Skeletal muscle tissue (tissue), 4 donors: ENCODE results near the gene MTX3. TPM values are rescaled to one million over a fixed set of nuclear protein-coding genes. Genes with fewer than 3 reads are reported as not detected.

Source experiments
- H3K27ac ChIP-seq: one replicate; pipeline ENCODE4 v1.7.0; 2013; ENCODE audit warnings: mild to moderate bottlenecking, low read depth, low read length, inconsistent platforms
- H3K27me3 ChIP-seq, 3 donors: one replicate each; pipeline ENCODE4 v1.7.0; 2013; ENCODE audit warnings: low read length in 3 of 3; ENCODE audit not compliant: control insufficient read depth in 3 of 3, insufficient read depth in 3 of 3
- H3K36me3 ChIP-seq, 3 donors: one replicate each; pipeline ENCODE4 v1.7.0; 2013; ENCODE audit warnings: low read length in 3 of 3; ENCODE audit not compliant: control insufficient read depth in 3 of 3, insufficient read depth in 3 of 3
- H3K4me1 ChIP-seq, 3 donors: one replicate each; pipeline ENCODE4 v1.7.0; 2013; ENCODE audit warnings: low read length in 3 of 3, mild to moderate bottlenecking in 3 of 3; ENCODE audit not compliant: control insufficient read depth in 3 of 3, insufficient read depth in 3 of 3
- H3K4me3 ChIP-seq, 3 donors: one replicate each; pipeline ENCODE4 v1.7.0; 2013; ENCODE audit warnings: low read length in 3 of 3
- H3K9ac ChIP-seq, 3 donors: one replicate each; pipeline ENCODE4 v1.7.0; 2013; ENCODE audit warnings: low read length in 3 of 3, mild to moderate bottlenecking in 3 of 3, moderate library complexity in 2 of 3, low read depth in 1 of 3
- H3K9me3 ChIP-seq, 3 donors: one replicate each; pipeline ENCODE4 v1.7.0; 2013; ENCODE audit warnings: low read length in 3 of 3; ENCODE audit not compliant: control insufficient read depth in 3 of 3
- total RNA-seq: library from RNA; depleted of rRNA; stranded (reverse); fragments of >200 nt; gene quantifications from one replicate; pipeline ENCODE4 v1.2.3, GENCODE V29; 2014
- donor health status: Osteomylitis.

MTX3 gene
- total RNA-seq = 10.4 TPM

- Histone ChIP-seq H3K9ac (peak within 1 kb of the TSS; percentile 82 to 89 (median 82)), H3K9me3 (no peaks in the 10 kb centered on the region), H3K27me3 (no peaks in the 10 kb centered on the region), H3K36me3 (peaks cover 8 to 14% (median 13%) of the 10 kb centered on the region in 3 donors), H3K27ac (peak within 1 kb of the TSS; percentile 48), H3K4me1 (peaks cover 7 to 15% (median 10%) of the 10 kb centered on the region in 3 donors), H3K4me3 (peak within 1 kb of the TSS; percentile 86 to 92 (median 87))
These were observed at the start of gene MTX3 for GRCh38 chr5:79990598-79991507. TSS of gene MTX3 (minus strand) at chr5:79991262. CDS start at chr5:79991238, 24 bp downstream.

GRCh38 chr5:80039650-80040049 lies 48.6 kb upstream of the MTX3 start:
- Histone ChIP-seq H3K9me3 (no peaks in the 10 kb centered on the region), H3K36me3 (no peaks in the 10 kb centered on the region), H3K4me3 (no peak overlapping the region), H3K9ac (no peak overlapping the region), H3K27me3 (peaks cover 10 to 20% (median 19%) of the 10 kb centered on the region in 3 donors), H3K27ac (no peak overlapping the region), H3K4me1 (peaks cover 0 to 3% (median 0%) of the 10 kb centered on the region in 3 donors)

- H3K36me3 ChIP-seq = no peaks in the 10 kb centered on the region
- H3K9me3 ChIP-seq = no peaks in the 10 kb centered on the region
- no peak overlapping the region for H3K9ac ChIP-seq
- peak overlapping the region in 1 of 3 donors; percentile 34 for H3K4me3 ChIP-seq
- peaks cover 0 to 3% (median 0%) of the 10 kb centered on the region in 3 donors for H3K4me1 ChIP-seq
- peaks cover 19 to 41% (median 38%) of the 10 kb centered on the region in 3 donors for H3K27me3 ChIP-seq
- H3K27ac ChIP-seq = no peak overlapping the region
These were observed 46.3 kb upstream of the MTX3 start for GRCh38 chr5:80037366-80037765.

GRCh38 chr5:80036615-80037014 lies 45.6 kb upstream of the MTX3 start:
- Histone ChIP-seq H3K9me3 (no peaks in the 10 kb centered on the region), H3K4me1 (peaks cover 0 to 3% (median 0%) of the 10 kb centered on the region in 3 donors), H3K36me3 (no peaks in the 10 kb centered on the region), H3K4me3 (peak overlapping the region in 2 of 3 donors; percentile 1 to 28), H3K9ac (no peak overlapping the region), H3K27ac (no peak overlapping the region), H3K27me3 (peaks cover 19 to 44% (median 38%) of the 10 kb centered on the region in 3 donors)

- peak overlapping the region; percentile 28 to 55 (median 44) for H3K4me3 ChIP-seq
- H3K4me1 ChIP-seq = peaks cover 0 to 3% (median 0%) of the 10 kb centered on the region in 3 donors
- H3K27me3 ChIP-seq = peaks cover 19 to 44% (median 38%) of the 10 kb centered on the region in 3 donors
- peak overlapping the region; percentile 23 to 65 (median 36) for H3K9ac ChIP-seq
- no peak overlapping the region for H3K27ac ChIP-seq
- H3K9me3 ChIP-seq = no peaks in the 10 kb centered on the region
- no peaks in the 10 kb centered on the region for H3K36me3 ChIP-seq
These were observed 44.8 kb upstream of the MTX3 start for GRCh38 chr5:80035839-80036238.

GRCh38 chr5:80034962-80035821 lies 44.1 kb upstream of the MTX3 start, which contains the start of gene THBS4:
TSS of gene THBS4 (plus strand) at chr5:80035348. CDS start at chr5:80035538, 190 bp downstream.
- Histone ChIP-seq H3K4me1 (peaks cover 0 to 3% (median 0%) of the 10 kb centered on the region in 3 donors), H3K27me3 (peaks cover 19 to 44% (median 38%) of the 10 kb centered on the region in 3 donors), H3K9ac (peak within 1 kb of the TSS; percentile 23 to 65 (median 60)), H3K27ac (no peak within 1 kb of the TSS), H3K36me3 (no peaks in the 10 kb centered on the region), H3K9me3 (no peaks in the 10 kb centered on the region), H3K4me3 (peak within 1 kb of the TSS; percentile 53 to 73 (median 55))

GRCh38 chr5:80034559-80034958 lies 43.5 kb upstream of the MTX3 start:
- Histone ChIP-seq H3K9ac (peak overlapping the region in 2 of 3 donors; percentile 20 to 60), H3K27ac (no peak overlapping the region), H3K27me3 (peaks cover 19 to 44% (median 38%) of the 10 kb centered on the region in 3 donors), H3K9me3 (no peaks in the 10 kb centered on the region), H3K36me3 (no peaks in the 10 kb centered on the region), H3K4me1 (peaks cover 0 to 1% (median 0%) of the 10 kb centered on the region in 3 donors), H3K4me3 (peak overlapping the region; percentile 25 to 73 (median 53))

GRCh38 chr5:80033513-80033912 lies 42.5 kb upstream of the MTX3 start:
- no peaks in the 10 kb centered on the region for H3K4me1 ChIP-seq
- peaks cover 19 to 44% (median 38%) of the 10 kb centered on the region in 3 donors for H3K27me3 ChIP-seq
- no peak overlapping the region for H3K9ac ChIP-seq
- no peak overlapping the region for H3K4me3 ChIP-seq
- H3K36me3 ChIP-seq = no peaks in the 10 kb centered on the region
- no peaks in the 10 kb centered on the region for H3K9me3 ChIP-seq
- no peak overlapping the region for H3K27ac ChIP-seq

- Histone ChIP-seq H3K27ac (no peak overlapping the region), H3K4me3 (no peak overlapping the region), H3K9me3 (no peaks in the 10 kb centered on the region), H3K27me3 (peaks cover 19 to 38% (median 30%) of the 10 kb centered on the region in 3 donors), H3K4me1 (no peaks in the 10 kb centered on the region), H3K9ac (no peak overlapping the region), H3K36me3 (no peaks in the 10 kb centered on the region)
These were observed 40.0 kb upstream of the MTX3 start for GRCh38 chr5:80031109-80031508.
